OCI-M2 (cell line): ENCODE results near the gene GSN.

ENCODE experiments used
- DNase-seq: peaks from one replicate; lab custom pipeline; 2025; ENCODE audit not compliant: unreplicated experiment; lab: John Stamatoyannopoulos, UW

GSN gene

GRCh38 chr9:121368745-121369144, 100.8 kb downstream of the GSN start:
- no peak for DNase-seq

GRCh38 chr9:121369595-121370265, 101.8 kb downstream of the GSN start, which contains the start of gene STOM:
STOM (minus strand) TSS chr9:121370250; CDS start chr9:121370187, 63 bp downstream.
- DNase-seq: no peak

- no peak for DNase-seq
Measured at GRCh38 chr9:121371495-121372061, 103.6 kb downstream of the GSN start.

- DNase-seq: no peak
Measured at GRCh38 chr9:121372239-121373010, 104.5 kb downstream of the GSN start.

GRCh38 chr9:121373011-121373729, 105.2 kb downstream of the GSN start:
- no peak for DNase-seq

- no peak for DNase-seq
Measured at GRCh38 chr9:121376214-121376830, 108.4 kb downstream of the GSN start.

GRCh38 chr9:121380846-121381245, 112.9 kb downstream of the GSN start:
- no peak for DNase-seq
